ENCODE measurements around the gene BBS9. TPM values are rescaled to one million over a fixed set of nuclear protein-coding genes. Genes with fewer than 3 reads are reported as not detected.

The BBS9 gene
- polyA plus RNA-seq, 1 experiment = 6.5 TPM

- peak; percentile 25 for DNase-seq (ENCODE audit: low read depth)
- POLR2A ChIA-PET = no interaction called here
These were observed 365.1 kb downstream of the BBS9 start for GRCh38 chr7:33494474-33494873.

DNA sequence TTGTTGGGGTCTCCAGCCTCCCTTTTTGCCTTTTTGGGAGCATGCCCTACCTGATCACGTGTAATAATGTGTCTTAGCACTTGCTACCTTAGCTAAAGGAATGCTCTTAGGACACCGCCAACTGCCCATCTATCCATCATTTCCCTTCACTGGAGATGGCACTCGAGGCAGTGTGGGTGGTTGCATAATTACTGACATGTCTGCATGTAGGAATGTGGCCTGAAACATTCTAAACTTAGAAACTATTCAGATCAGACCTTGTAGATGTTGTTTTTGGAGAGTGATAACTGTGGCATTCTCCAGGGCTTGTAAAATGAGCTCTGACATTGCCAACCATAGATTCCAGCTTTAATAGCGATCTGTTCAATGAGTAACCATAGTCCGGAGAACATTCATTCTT, 365.8 kb downstream of the BBS9 start:
- Histone ChIP-seq H3K27me3 (ENCODE audit: control insufficient read depth, insufficient read depth, low read length) (no peaks in the 10 kb centered on the region), H3K36me3 (ENCODE audit: control insufficient read depth, insufficient read depth, low read length) (no peaks in the 10 kb centered on the region), H3K4me3 (ENCODE audit: low read depth, low read length) (no peak overlapping the region)
- POLR2A ChIA-PET = interaction anchor here (0.5 to 0.6 kb wide), 2 partner anchors 128 to 167 kb away, joined by 3 to 4 read pairs; no protein-coding TSS in a partner anchor
- CTCF ChIA-PET = interaction anchor here (0.7 kb wide), 1 partner anchor 408 kb away, joined by 3 read pairs; no protein-coding TSS in a partner anchor
- DNase-seq (ENCODE audit: low read depth) = peak; percentile 57
- TF ChIP-seq, protein P1, sequence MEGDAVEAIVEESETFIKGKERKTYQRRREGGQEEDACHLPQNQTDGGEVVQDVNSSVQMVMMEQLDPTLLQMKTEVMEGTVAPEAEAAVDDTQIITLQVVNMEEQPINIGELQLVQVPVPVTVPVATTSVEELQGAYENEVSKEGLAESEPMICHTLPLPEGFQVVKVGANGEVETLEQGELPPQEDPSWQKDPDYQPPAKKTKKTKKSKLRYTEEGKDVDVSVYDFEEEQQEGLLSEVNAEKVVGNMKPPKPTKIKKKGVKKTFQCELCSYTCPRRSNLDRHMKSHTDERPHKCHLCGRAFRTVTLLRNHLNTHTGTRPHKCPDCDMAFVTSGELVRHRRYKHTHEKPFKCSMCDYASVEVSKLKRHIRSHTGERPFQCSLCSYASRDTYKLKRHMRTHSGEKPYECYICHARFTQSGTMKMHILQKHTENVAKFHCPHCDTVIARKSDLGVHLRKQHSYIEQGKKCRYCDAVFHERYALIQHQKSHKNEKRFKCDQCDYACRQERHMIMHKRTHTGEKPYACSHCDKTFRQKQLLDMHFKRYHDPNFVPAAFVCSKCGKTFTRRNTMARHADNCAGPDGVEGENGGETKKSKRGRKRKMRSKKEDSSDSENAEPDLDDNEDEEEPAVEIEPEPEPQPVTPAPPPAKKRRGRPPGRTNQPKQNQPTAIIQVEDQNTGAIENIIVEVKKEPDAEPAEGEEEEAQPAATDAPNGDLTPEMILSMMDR (IDR thresholded peaks at IDR 0.05; ENCODE audit: insufficient read depth, low read depth, low read length) = no peak

More at GRCh38 chr7:33494474-33494873, 365.1 kb downstream of the BBS9 start:
- no peaks in the 10 kb centered on the region for H3K36me3 ChIP-seq (ENCODE audit: control insufficient read depth, insufficient read depth, low read length)
- TF ChIP-seq, protein P1 (IDR thresholded peaks at IDR 0.05; ENCODE audit: insufficient read depth, low read depth, low read length) = no peak
- CTCF ChIA-PET = interaction anchor here (0.6 kb wide), 1 partner anchor 432 kb away, joined by 3 read pairs; no protein-coding TSS in a partner anchor
- H3K27me3 ChIP-seq (ENCODE audit: control insufficient read depth, insufficient read depth, low read length) = no peaks in the 10 kb centered on the region
- H3K4me3 ChIP-seq (ENCODE audit: low read depth, low read length) = no peak overlapping the region

GRCh38 chr7:33497051-33497450, 367.7 kb downstream of the BBS9 start:
- ChIA-PET POLR2A (no interaction called here), CTCF (interaction anchor here (0.5 to 1.7 kb wide), 2 partner anchors 38 to 46 kb away, joined by 4 to 5 read pairs; no protein-coding TSS in a partner anchor)
- Histone ChIP-seq H3K4me3 (ENCODE audit: low read depth, low read length) (no peak overlapping the region), H3K27me3 (ENCODE audit: control insufficient read depth, insufficient read depth, low read length) (no peaks in the 10 kb centered on the region), H3K36me3 (ENCODE audit: control insufficient read depth, insufficient read depth, low read length) (no peaks in the 10 kb centered on the region)
- DNase-seq (ENCODE audit: low read depth) = no peak
- TF ChIP-seq, protein P1 (IDR thresholded peaks at IDR 0.05; ENCODE audit: insufficient read depth, low read depth, low read length) = no peak

DNA sequence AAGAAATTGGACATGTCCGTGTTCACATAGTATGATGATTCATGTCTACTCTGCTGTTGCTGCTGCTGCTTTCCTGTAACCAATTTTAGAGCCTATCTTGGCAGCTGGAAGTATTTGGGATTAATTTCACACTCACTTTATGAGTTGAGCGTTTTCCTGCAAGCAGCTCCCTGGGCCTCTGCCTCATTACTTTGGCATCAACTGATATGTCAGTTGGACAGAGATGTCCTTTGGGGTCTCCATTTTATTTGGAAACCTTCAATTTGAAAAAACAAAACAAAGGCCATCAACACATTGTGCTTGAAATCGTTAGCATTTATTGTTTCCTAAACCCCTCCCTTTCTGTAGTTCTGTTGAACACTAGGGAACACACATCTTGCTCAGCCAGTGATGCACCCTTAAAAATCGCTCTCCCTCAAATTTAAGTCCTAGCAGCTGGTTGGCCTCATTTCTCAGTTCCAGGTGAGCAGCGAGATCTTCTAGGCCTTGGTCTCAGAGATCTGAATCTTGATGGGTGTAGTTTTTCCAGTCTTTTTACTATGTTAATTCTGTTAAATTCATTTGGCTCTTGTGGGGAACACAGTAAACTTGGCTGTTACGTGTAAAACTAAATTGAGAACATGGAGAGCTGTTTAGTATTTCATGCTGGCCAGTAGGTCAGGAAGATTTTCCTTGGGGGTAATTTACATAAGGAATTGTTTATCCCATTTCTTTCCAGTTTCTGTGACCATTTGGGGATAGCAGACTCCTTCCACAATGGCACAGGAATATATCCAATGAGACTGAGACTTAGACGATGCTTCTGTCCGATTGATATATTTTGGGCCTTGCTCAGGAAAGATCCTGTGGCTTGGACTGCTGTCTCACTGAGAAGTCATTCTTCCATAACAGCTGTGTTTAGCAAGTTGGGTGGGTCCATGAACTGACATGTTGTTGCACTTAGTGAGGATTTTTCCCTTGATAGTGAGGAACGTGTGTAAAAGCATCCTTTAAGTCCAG, 371.6 kb downstream of the BBS9 start:
- no peak for DNase-seq (ENCODE audit: low read depth)
- no peaks in the 10 kb centered on the region for H3K36me3 ChIP-seq (ENCODE audit: control insufficient read depth, insufficient read depth, low read length)
- ChIA-PET CTCF (no interaction called here), POLR2A (no interaction called here)
- H3K4me3 ChIP-seq (ENCODE audit: low read depth, low read length) = no peak overlapping the region
- TF ChIP-seq, protein P1 (IDR thresholded peaks at IDR 0.05; ENCODE audit: insufficient read depth, low read depth, low read length) = no peak
- H3K27me3 ChIP-seq (ENCODE audit: control insufficient read depth, insufficient read depth, low read length) = no peaks in the 10 kb centered on the region

DNA sequence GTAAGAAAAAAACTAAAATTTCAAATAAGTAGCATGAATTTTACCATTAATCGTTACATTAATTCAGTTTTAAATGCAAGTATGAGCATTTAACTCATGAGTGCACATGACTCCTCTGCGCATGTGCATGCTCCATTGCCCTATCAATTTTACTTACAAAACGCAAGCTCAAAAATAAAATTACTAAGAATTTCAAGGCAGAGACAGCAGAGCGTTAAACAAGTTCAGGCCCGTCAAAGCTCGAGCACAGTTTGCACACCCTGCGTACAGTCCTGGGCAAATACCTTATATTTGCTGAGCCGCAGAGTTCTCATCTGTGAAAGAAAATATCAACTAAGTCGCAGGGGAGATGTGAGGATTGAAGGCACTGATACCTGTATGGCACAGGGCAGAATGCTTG, 373.6 kb downstream of the BBS9 start:
- Histone ChIP-seq H3K4me3 (ENCODE audit: low read depth, low read length) (no peak overlapping the region), H3K27me3 (ENCODE audit: control insufficient read depth, insufficient read depth, low read length) (no peaks in the 10 kb centered on the region), H3K36me3 (ENCODE audit: control insufficient read depth, insufficient read depth, low read length) (no peaks in the 10 kb centered on the region)
- no peak for DNase-seq (ENCODE audit: low read depth)
- TF ChIP-seq, protein P1 (IDR thresholded peaks at IDR 0.05; ENCODE audit: insufficient read depth, low read depth, low read length) = no peak
- ChIA-PET POLR2A (no interaction called here), CTCF (no interaction called here)

All from BJ (cell line).